K562 (cell line): ENCODE measurements around the gene CUL3. TPM values are rescaled to one million over a fixed set of nuclear protein-coding genes. Genes with fewer than 3 reads are reported as not detected.

Experiments
- ARID1B ChIP-seq: fragments of 450-650 bp; IDR thresholded peaks from 2 replicates; pipeline ENCODE4 v1.6.1; 2016; ENCODE audit warnings: antibody characterized with exemption, mild to moderate bottlenecking, inconsistent platforms
- CHD2 ChIP-seq: IDR thresholded peaks from 2 replicates; pipeline ENCODE4 v1.6.1; 2011; ENCODE audit warnings: low read depth, low read length
- KDM4B ChIP-seq, 2 experiments: fragments of 450-650 bp in 1 of 2; sonication (generic) in 1 of 2; IDR thresholded peaks; 2 replicates each; pipeline ENCODE4 v1.6.1; 2016 to 2017; ENCODE audit warnings: borderline replicate concordance in 2 of 2, antibody characterized with exemption in 1 of 2, low read depth in 1 of 2, mild to moderate bottlenecking in 1 of 2
- MXI1 ChIP-seq: IDR thresholded peaks from 2 replicates; pipeline ENCODE4 v1.6.1; 2011; ENCODE audit warnings: low read depth, mild to moderate bottlenecking, improper control_type of control experiment, low read length
- NBN ChIP-seq: fragments of 450-650 bp; IDR thresholded peaks from 2 replicates; pipeline ENCODE4 v1.6.1; 2016; ENCODE audit warnings: low read depth, mild to moderate bottlenecking
- RB1 ChIP-seq: fragments of 450-650 bp; IDR thresholded peaks from 2 replicates; pipeline ENCODE4 v1.6.1; 2017; ENCODE audit warnings: low read depth, mild to moderate bottlenecking
- RCOR1 ChIP-seq, 2 experiments: IDR thresholded peaks; 2 replicates each; pipeline ENCODE4 v1.6.1; 2012; ENCODE audit warnings: low read depth in 2 of 2, low read length in 2 of 2, borderline replicate concordance in 1 of 2, improper control_type of control experiment in 1 of 2
- SNIP1 ChIP-seq: fragments of 450-650 bp; IDR thresholded peaks from 2 replicates; pipeline ENCODE4 v1.7.1; 2017; ENCODE audit warnings: low read depth, mild to moderate bottlenecking
- SPI1 ChIP-seq: IDR thresholded peaks from 2 replicates; pipeline ENCODE4 v1.6.1; 2011; ENCODE audit warnings: low read depth, low read length, control low read depth, borderline replicate concordance
- SUPT5H ChIP-seq: fragments of 450-650 bp; IDR thresholded peaks from 2 replicates; pipeline ENCODE4 v1.6.1; 2016
- TBP ChIP-seq: optimal IDR thresholded peaks from 2 replicates; pipeline ENCODE3; 2011; ENCODE audit warnings: low read depth, low read length, improper control_type of control experiment
- ZBTB43 ChIP-seq: sonication (generic); formaldehyde crosslinking; IDR thresholded peaks from 2 replicates; pipeline ENCODE4 v1.8.0; 2023; ENCODE audit warnings: mild to moderate bottlenecking, missing genetic modification reagents
- ZNF263 ChIP-seq: sonication (generic); formaldehyde crosslinking; IDR thresholded peaks from 2 replicates; pipeline ENCODE4 v1.8.0; 2022; ENCODE audit warnings: mild to moderate bottlenecking, missing genetic modification reagents, borderline replicate concordance
- polyA plus RNA-seq, 8 experiments: library from polyadenylated mRNA; depleted of rRNA in 4 of 8; stranded (reverse) in 5 of 8; unstranded in 3 of 8; fragments of >200 nt; fragmentation: Nextera tagmentation in 2 of 8; fragmentation: Illumina TruSeq in 1 of 8; extraction: Ambion mirVana in 2 of 8; extraction: Trizol in 1 of 8; gene quantifications; 2 replicates each; pipeline versions ENCODE4 v1.2.1 to v1.2.3, GENCODE V29; 2011 to 2014; ENCODE audit warnings: inconsistent platforms in 1 of 8, missing spikeins in 1 of 8
- total RNA-seq, 7 experiments: library from RNA; depleted of rRNA in 6 of 7; stranded (reverse); fragments of >200 nt in 6 of 7; fragmentation: Illumina TruSeq in 2 of 7; extraction: Trizol in 2 of 7; gene quantifications; 2 replicates each; pipeline versions ENCODE4 v1.2.1 to v1.2.3, GENCODE V29; 2011 to 2021; ENCODE audit warnings: low replicate concordance in 1 of 7
- TF ChIP-seq, protein P1 (sequence below): fragments of 200-800 bp; sonication (Bioruptor generic); IDR thresholded peaks from 2 replicates; pipeline ENCODE4 v1.6.1; 2017; ENCODE audit warnings: missing genetic modification characterization, missing compliant biosample characterization
- TF ChIP-seq, protein P2 (sequence below), 2 experiments: fragments of 450-650 bp; conservative IDR thresholded peaks; 2 replicates each; pipeline ENCODE4 v1.6.1; 2017; ENCODE audit warnings: mild to moderate bottlenecking in 2 of 2, moderate library complexity in 2 of 2
- TF ChIP-seq, protein P3 (sequence below): fragments of 250-450 bp; sonication (Bioruptor Pico); IDR thresholded peaks from 2 replicates; pipeline ENCODE4 v1.9.0; 2021; ENCODE audit warnings: mild to moderate bottlenecking, inconsistent platforms

The CUL3 gene
- total and polyA plus RNA-seq, 9 of the 15 experiments (the other 6 are each of a cell fraction or from before 2014, with no cell fraction given), result 31.5 to 71.9 (median 56.4) TPM

- 0 out of 2 replicates have a peak, but pooled peaks have one; percentile 28 for TF ChIP-seq RB1
- TF ChIP-seq, protein P1, sequence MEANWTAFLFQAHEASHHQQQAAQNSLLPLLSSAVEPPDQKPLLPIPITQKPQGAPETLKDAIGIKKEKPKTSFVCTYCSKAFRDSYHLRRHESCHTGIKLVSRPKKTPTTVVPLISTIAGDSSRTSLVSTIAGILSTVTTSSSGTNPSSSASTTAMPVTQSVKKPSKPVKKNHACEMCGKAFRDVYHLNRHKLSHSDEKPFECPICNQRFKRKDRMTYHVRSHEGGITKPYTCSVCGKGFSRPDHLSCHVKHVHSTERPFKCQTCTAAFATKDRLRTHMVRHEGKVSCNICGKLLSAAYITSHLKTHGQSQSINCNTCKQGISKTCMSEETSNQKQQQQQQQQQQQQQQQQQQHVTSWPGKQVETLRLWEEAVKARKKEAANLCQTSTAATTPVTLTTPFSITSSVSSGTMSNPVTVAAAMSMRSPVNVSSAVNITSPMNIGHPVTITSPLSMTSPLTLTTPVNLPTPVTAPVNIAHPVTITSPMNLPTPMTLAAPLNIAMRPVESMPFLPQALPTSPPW (CRISPR knock-in tag), result peak; percentile 100
- peak; percentile 97 for TF ChIP-seq ZNF263
- TF ChIP-seq, protein P2, sequence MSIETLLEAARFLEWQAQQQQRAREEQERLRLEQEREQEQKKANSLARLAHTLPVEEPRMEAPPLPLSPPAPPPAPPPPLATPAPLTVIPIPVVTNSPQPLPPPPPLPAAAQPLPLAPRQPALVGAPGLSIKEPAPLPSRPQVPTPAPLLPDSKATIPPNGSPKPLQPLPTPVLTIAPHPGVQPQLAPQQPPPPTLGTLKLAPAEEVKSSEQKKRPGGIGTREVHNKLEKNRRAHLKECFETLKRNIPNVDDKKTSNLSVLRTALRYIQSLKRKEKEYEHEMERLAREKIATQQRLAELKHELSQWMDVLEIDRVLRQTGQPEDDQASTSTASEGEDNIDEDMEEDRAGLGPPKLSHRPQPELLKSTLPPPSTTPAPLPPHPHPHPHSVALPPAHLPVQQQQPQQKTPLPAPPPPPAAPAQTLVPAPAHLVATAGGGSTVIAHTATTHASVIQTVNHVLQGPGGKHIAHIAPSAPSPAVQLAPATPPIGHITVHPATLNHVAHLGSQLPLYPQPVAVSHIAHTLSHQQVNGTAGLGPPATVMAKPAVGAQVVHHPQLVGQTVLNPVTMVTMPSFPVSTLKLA (conservative IDR thresholded peaks at IDR 0.05), result peak; percentile 64 to 77; a peak in 3 of 4 replicates
- peak in 1 of 2 experiments; percentile 68; a peak in 1 of 4 replicates for TF ChIP-seq KDM4B (IDR thresholded peaks at IDR 0.05; ENCODE audit: borderline replicate concordance in 2 of 2, low read depth in 1 of 2)
- TF ChIP-seq, protein P3, sequence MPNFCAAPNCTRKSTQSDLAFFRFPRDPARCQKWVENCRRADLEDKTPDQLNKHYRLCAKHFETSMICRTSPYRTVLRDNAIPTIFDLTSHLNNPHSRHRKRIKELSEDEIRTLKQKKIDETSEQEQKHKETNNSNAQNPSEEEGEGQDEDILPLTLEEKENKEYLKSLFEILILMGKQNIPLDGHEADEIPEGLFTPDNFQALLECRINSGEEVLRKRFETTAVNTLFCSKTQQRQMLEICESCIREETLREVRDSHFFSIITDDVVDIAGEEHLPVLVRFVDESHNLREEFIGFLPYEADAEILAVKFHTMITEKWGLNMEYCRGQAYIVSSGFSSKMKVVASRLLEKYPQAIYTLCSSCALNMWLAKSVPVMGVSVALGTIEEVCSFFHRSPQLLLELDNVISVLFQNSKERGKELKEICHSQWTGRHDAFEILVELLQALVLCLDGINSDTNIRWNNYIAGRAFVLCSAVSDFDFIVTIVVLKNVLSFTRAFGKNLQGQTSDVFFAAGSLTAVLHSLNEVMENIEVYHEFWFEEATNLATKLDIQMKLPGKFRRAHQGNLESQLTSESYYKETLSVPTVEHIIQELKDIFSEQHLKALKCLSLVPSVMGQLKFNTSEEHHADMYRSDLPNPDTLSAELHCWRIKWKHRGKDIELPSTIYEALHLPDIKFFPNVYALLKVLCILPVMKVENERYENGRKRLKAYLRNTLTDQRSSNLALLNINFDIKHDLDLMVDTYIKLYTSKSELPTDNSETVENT (CRISPR knock-in tag), result peak; percentile 49; the same call in 1 of the 2 replicates
- peak; percentile 15; the same call in 1 of the 2 replicates for TF ChIP-seq MXI1
- TF ChIP-seq CHD2, result peak; percentile 96
- 0 out of 2 replicates have a peak, but pooled peaks have one; percentile 34 for TF ChIP-seq NBN
- no peak for TF ChIP-seq ZBTB43 (CRISPR knock-in tag)
- no peak for TF ChIP-seq SNIP1
- TF ChIP-seq RCOR1 (IDR thresholded peaks at IDR 0.05; ENCODE audit: borderline replicate concordance in 1 of 2, low read depth in 2 of 2, low read length in 2 of 2), result peak in 1 of 2 experiments; percentile 23; a peak in 2 of 4 replicates
- TF ChIP-seq SUPT5H, result peak; percentile 89
- TF ChIP-seq SPI1, result peak; percentile 34; the same call in 1 of the 2 replicates
- TF ChIP-seq ARID1B, result peak; percentile 31; the same call in 1 of the 2 replicates
- TF ChIP-seq TBP, result peak; percentile 78
Measured at GRCh38 chr2:224585211-224586088, at the start of gene CUL3 (continued).
